GM12892 (cell line): ENCODE measurements around the gene ASB2.

Experiments
- POLR2A ChIP-seq: IDR thresholded peaks from 2 replicates; pipeline ENCODE4 v1.6.1; 2011; ENCODE audit warnings: low read depth, low read length, control low read depth
- TAF1 ChIP-seq: IDR thresholded peaks from 2 replicates; pipeline ENCODE4 v1.6.1; 2011; ENCODE audit warnings: low read depth, mild to moderate bottlenecking, control low read depth, low read length, borderline replicate concordance

DNA sequence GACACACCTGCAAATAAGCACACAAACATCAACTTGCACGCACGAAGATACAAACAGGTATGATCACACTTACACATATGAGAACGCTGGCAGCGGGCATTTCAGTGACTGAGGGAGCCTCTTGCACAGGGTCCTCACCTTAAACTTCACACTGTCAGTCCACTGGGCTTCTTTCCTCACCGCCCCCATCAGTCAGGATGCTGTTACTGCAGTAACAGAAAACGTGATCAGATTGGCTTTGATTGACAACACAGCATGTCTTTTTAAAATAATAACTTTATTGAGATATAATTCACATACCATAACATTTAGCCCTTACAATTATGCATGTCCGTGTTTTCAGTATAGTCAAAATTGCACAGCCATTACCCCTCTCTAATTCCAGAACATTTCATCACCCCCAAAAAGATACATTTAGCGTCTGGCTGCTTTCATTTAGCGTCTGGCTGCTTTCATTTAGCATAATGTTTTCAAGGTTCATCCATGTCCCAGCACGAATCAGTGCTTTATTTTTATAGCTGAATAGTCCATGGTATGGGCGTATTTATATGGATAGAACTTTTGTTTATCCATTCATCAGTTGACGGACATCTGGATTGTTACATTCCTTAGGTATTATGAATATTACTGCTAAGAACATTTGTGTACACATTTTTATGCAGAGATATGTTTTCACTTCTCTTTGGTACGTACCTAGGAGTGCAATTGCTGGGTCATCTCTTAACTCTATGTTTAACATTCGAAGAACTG lies 29.1 kb upstream of the ASB2 start:
- TF ChIP-seq POLR2A (no peak), TAF1 (no peak)
